GM06990 (cell line): ENCODE data around the gene ARHGEF4.
"Not testable (repeated sequence)": the region's sequence is repeated elsewhere in the genome, so short reads cannot be mapped to it uniquely, and the experiment has no call there.

Source experiments
- DNase-seq: peaks from one replicate; pipeline ENCODE4 v3.0.0-alpha.2; 2011; ENCODE audit not compliant: insufficient read length; ENCODE audit errors: extremely low read depth
- H3K27me3 ChIP-seq: replicated peaks from 2 replicates; pipeline ENCODE4 v1.6.0; 2011; ENCODE audit warnings: low read length; ENCODE audit not compliant: control insufficient read depth, insufficient read depth
- H3K36me3 ChIP-seq: 2 replicates; pipeline ENCODE4 v1.5.1; 2011; ENCODE audit warnings: low read length; ENCODE audit not compliant: control insufficient read depth, insufficient read depth
- H3K4me3 ChIP-seq: replicated peaks from 2 replicates; pipeline ENCODE4 v1.5.1; 2011; ENCODE audit warnings: low read depth, mild to moderate bottlenecking, control low read depth, low read length
- CTCF ChIP-seq: IDR thresholded peaks from 2 replicates; pipeline ENCODE4 v1.5.1; 2011; ENCODE audit warnings: low read length, control low read depth, mild to moderate bottlenecking, inconsistent platforms; ENCODE audit not compliant: insufficient read depth, poor library complexity, severe bottlenecking

ARHGEF4 gene

GRCh38 chr2:130898553-130898952 lies 61.8 kb downstream of the ARHGEF4 start:
- no peak for DNase-seq
- no peak overlapping the region for H3K4me3 ChIP-seq
- H3K36me3 ChIP-seq, result no peaks in the 10 kb centered on the region
- TF ChIP-seq CTCF, result no peak
- H3K27me3 ChIP-seq, result no peaks in the 10 kb centered on the region; the same call in none of the 2 replicates

GRCh38 chr2:130899306-130899705 lies 62.6 kb downstream of the ARHGEF4 start:
- Histone ChIP-seq H3K36me3 (no peaks in the 10 kb centered on the region), H3K4me3 (no peak overlapping the region), H3K27me3 (no peaks in the 10 kb centered on the region; the same call in none of the 2 replicates)
- no peak for DNase-seq
- no peak for TF ChIP-seq CTCF

GRCh38 chr2:130901061-130901460 lies 64.3 kb downstream of the ARHGEF4 start:
- no peaks in the 10 kb centered on the region for H3K36me3 ChIP-seq
- no peaks in the 10 kb centered on the region; the same call in none of the 2 replicates for H3K27me3 ChIP-seq
- DNase-seq, result no peak
- H3K4me3 ChIP-seq, result no peak overlapping the region
- no peak for TF ChIP-seq CTCF

- H3K36me3 ChIP-seq, H3K4me3 ChIP-seq, DNase-seq, H3K27me3 ChIP-seq: not testable (repeated sequence)
Observed at GRCh38 chr2:130901626-130902025, 64.9 kb downstream of the ARHGEF4 start.

- Histone ChIP-seq H3K4me3 (no peak overlapping the region), H3K36me3 (no peaks in the 10 kb centered on the region), H3K27me3 (no peaks in the 10 kb centered on the region)
- TF ChIP-seq CTCF, result no peak
- DNase-seq, result no peak
Observed at GRCh38 chr2:130908832-130909231, 72.1 kb downstream of the ARHGEF4 start.

GRCh38 chr2:130910931-130911330 lies 74.2 kb downstream of the ARHGEF4 start:
- no peak for DNase-seq
- H3K4me3 ChIP-seq, result no peak overlapping the region
- H3K27me3 ChIP-seq, result no peaks in the 10 kb centered on the region
- H3K36me3 ChIP-seq, result no peaks in the 10 kb centered on the region
- TF ChIP-seq CTCF, result no peak
